H1 (cell line): Measurements from ENCODE around the gene PGK1. TPM values are rescaled to one million over a fixed set of nuclear protein-coding genes. Genes with fewer than 3 reads are reported as not detected.

ENCODE experiments used
- CHD2 ChIP-seq: IDR thresholded peaks from 2 replicates; pipeline ENCODE4 v1.6.1; 2012; ENCODE audit warnings: low read length, improper control_type of control experiment
- CTBP2 ChIP-seq: IDR thresholded peaks from 2 replicates; pipeline ENCODE4 v1.7.0; 2011; ENCODE audit warnings: borderline replicate concordance, mild to moderate bottlenecking, moderate library complexity, mixed read lengths, low read length; ENCODE audit not compliant: insufficient read depth, insufficient read length
- JUND ChIP-seq: IDR thresholded peaks from 2 replicates; pipeline ENCODE4 v1.6.1; 2011; ENCODE audit warnings: mild to moderate bottlenecking, improper control_type of control experiment, low read length
- SP4 ChIP-seq: IDR thresholded peaks from 2 replicates; pipeline ENCODE4 v1.6.1; 2012; ENCODE audit warnings: low read length, inconsistent platforms
- polyA plus RNA-seq, 7 experiments: library from polyadenylated mRNA; depleted of rRNA in 3 of 7; stranded (reverse) in 5 of 7; unstranded in 2 of 7; fragments of >200 nt in 5 of 7; fragments of 200-250 nt in 2 of 7; gene quantifications; 1 replicate in 5 of 7; 2 replicates in 1 of 7; 4 replicates in 1 of 7; pipeline versions ENCODE4 v1.2.1 to v1.2.3, GENCODE V29; 2011 to 2013; ENCODE audit warnings: missing spikeins in 2 of 7, mixed read lengths in 2 of 7
- total RNA-seq: library from RNA; stranded (reverse); fragmentation: NEBNext Ultra II Directional; extraction: Animal tissue kit (Norgen Biotek cat#: 25700); gene quantifications from 2 replicates; pipeline ENCODE4 v1.2.1, GENCODE V29; 2021
- TF ChIP-seq, protein P1 (sequence below): fragments of 300-600 bp; sonication (generic); IDR thresholded peaks from 2 replicates; pipeline ENCODE4 v1.7.1; 2012; ENCODE audit warnings: low read length, moderate library complexity, mild to moderate bottlenecking, inconsistent platforms; ENCODE audit not compliant: insufficient replicate concordance
- TF ChIP-seq, protein P2 (sequence below): IDR thresholded peaks from 2 replicates; pipeline ENCODE4 v1.6.1; 2012; ENCODE audit warnings: inconsistent platforms

PGK1 gene
- total and polyA plus RNA-seq, 2 of the 8 experiments (the other 6 are each of a cell fraction or from before 2014, with no cell fraction given): 328 to 427 TPM

GRCh38 chrX:78168065-78168464 is 64.0 kb downstream of the PGK1 start (continued):
- TF ChIP-seq, protein P1, sequence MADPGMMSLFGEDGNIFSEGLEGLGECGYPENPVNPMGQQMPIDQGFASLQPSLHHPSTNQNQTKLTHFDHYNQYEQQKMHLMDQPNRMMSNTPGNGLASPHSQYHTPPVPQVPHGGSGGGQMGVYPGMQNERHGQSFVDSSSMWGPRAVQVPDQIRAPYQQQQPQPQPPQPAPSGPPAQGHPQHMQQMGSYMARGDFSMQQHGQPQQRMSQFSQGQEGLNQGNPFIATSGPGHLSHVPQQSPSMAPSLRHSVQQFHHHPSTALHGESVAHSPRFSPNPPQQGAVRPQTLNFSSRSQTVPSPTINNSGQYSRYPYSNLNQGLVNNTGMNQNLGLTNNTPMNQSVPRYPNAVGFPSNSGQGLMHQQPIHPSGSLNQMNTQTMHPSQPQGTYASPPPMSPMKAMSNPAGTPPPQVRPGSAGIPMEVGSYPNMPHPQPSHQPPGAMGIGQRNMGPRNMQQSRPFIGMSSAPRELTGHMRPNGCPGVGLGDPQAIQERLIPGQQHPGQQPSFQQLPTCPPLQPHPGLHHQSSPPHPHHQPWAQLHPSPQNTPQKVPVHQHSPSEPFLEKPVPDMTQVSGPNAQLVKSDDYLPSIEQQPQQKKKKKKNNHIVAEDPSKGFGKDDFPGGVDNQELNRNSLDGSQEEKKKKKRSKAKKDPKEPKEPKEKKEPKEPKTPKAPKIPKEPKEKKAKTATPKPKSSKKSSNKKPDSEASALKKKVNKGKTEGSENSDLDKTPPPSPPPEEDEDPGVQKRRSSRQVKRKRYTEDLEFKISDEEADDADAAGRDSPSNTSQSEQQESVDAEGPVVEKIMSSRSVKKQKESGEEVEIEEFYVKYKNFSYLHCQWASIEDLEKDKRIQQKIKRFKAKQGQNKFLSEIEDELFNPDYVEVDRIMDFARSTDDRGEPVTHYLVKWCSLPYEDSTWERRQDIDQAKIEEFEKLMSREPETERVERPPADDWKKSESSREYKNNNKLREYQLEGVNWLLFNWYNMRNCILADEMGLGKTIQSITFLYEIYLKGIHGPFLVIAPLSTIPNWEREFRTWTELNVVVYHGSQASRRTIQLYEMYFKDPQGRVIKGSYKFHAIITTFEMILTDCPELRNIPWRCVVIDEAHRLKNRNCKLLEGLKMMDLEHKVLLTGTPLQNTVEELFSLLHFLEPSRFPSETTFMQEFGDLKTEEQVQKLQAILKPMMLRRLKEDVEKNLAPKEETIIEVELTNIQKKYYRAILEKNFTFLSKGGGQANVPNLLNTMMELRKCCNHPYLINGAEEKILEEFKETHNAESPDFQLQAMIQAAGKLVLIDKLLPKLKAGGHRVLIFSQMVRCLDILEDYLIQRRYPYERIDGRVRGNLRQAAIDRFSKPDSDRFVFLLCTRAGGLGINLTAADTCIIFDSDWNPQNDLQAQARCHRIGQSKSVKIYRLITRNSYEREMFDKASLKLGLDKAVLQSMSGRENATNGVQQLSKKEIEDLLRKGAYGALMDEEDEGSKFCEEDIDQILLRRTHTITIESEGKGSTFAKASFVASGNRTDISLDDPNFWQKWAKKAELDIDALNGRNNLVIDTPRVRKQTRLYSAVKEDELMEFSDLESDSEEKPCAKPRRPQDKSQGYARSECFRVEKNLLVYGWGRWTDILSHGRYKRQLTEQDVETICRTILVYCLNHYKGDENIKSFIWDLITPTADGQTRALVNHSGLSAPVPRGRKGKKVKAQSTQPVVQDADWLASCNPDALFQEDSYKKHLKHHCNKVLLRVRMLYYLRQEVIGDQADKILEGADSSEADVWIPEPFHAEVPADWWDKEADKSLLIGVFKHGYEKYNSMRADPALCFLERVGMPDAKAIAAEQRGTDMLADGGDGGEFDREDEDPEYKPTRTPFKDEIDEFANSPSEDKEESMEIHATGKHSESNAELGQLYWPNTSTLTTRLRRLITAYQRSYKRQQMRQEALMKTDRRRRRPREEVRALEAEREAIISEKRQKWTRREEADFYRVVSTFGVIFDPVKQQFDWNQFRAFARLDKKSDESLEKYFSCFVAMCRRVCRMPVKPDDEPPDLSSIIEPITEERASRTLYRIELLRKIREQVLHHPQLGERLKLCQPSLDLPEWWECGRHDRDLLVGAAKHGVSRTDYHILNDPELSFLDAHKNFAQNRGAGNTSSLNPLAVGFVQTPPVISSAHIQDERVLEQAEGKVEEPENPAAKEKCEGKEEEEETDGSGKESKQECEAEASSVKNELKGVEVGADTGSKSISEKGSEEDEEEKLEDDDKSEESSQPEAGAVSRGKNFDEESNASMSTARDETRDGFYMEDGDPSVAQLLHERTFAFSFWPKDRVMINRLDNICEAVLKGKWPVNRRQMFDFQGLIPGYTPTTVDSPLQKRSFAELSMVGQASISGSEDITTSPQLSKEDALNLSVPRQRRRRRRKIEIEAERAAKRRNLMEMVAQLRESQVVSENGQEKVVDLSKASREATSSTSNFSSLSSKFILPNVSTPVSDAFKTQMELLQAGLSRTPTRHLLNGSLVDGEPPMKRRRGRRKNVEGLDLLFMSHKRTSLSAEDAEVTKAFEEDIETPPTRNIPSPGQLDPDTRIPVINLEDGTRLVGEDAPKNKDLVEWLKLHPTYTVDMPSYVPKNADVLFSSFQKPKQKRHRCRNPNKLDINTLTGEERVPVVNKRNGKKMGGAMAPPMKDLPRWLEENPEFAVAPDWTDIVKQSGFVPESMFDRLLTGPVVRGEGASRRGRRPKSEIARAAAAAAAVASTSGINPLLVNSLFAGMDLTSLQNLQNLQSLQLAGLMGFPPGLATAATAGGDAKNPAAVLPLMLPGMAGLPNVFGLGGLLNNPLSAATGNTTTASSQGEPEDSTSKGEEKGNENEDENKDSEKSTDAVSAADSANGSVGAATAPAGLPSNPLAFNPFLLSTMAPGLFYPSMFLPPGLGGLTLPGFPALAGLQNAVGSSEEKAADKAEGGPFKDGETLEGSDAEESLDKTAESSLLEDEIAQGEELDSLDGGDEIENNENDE: no peak
- no peak for TF ChIP-seq CHD2
- TF ChIP-seq JUND: no peak
- TF ChIP-seq CTBP2: no peak
- TF ChIP-seq SP4: no peak
- TF ChIP-seq, protein P2, sequence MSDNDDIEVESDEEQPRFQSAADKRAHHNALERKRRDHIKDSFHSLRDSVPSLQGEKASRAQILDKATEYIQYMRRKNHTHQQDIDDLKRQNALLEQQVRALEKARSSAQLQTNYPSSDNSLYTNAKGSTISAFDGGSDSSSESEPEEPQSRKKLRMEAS: no peak
- TF ChIP-seq, all 59 proteins: peak for 0
